GM12875 (cell line): ENCODE data around the gene PIK3R2.

ENCODE experiments used
- H3K4me3 ChIP-seq: one replicate; pipeline ENCODE4 v1.5.1; 2011; ENCODE audit warnings: low read depth, low read length, control low read depth
- CTCF ChIP-seq: IDR thresholded peaks from 2 replicates; pipeline ENCODE4 v1.5.1; 2011; ENCODE audit warnings: low read depth, mild to moderate bottlenecking, control low read depth, inconsistent platforms, low read length, moderate library complexity, borderline replicate concordance; ENCODE audit not compliant: insufficient read depth

The PIK3R2 gene

GRCh38 chr19:18167975-18168645 is 15.1 kb downstream of the PIK3R2 start:
- peak; percentile 86 for TF ChIP-seq CTCF

GRCh38 chr19:18168673-18169381 is 15.9 kb downstream of the PIK3R2 start:
- H3K4me3 ChIP-seq: no peak overlapping the region
- TF ChIP-seq CTCF: no peak

More at GRCh38 chr19:18167975-18168645, 15.1 kb downstream of the PIK3R2 start:
- H3K4me3 ChIP-seq: no peak overlapping the region

GRCh38 chr19:18170714-18171255 is 17.8 kb downstream of the PIK3R2 start:
- no peak for TF ChIP-seq CTCF
- H3K4me3 ChIP-seq: peak overlapping the region; percentile 26

GRCh38 chr19:18171605-18172327 is 18.8 kb downstream of the PIK3R2 start:
- TF ChIP-seq CTCF: no peak
- H3K4me3 ChIP-seq: no peak overlapping the region

GRCh38 chr19:18172331-18173053 is 19.5 kb downstream of the PIK3R2 start:
- no peak overlapping the region for H3K4me3 ChIP-seq
- no peak for TF ChIP-seq CTCF

- peak overlapping the region; percentile 68 for H3K4me3 ChIP-seq
These were observed 20.1 kb downstream of the PIK3R2 start for GRCh38 chr19:18173054-18173571.

More at GRCh38 chr19:18173054-18173571, 20.1 kb downstream of the PIK3R2 start:
- no peak for TF ChIP-seq CTCF
